ENCODE data around the gene HEATR5B.

The HEATR5B gene

GRCh38 chr2:37083873-37084794 is at the start of gene HEATR5B, which contains the start of gene GPATCH11:
Gene HEATR5B (minus strand): TSS chr2:37084372. CDS start chr2:37083414, 958 bp downstream.
Gene GPATCH11 (plus strand): TSS chr2:37084518. CDS start chr2:37088382, 3,864 bp downstream.
- DNase-seq (ENCODE audit: low spot score): peak; percentile 97

DNA sequence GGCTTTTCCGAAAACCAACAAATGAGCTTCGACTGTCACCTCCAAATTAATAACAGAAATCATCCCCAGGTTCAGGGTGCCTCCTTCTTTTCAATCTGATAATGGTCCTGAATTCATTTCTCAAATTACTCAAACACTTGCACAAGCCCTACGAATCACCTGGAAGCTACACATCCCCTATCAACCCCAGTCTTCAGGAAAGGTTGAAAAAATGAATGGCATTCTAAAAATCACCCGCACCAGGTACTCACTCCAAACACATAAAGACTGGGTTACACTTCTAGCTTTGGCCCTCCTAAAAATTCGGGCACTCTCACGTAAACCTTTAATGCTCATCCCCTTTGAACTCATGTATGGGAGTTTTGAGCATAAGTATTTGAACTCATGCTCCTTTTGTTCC is 48.7 kb upstream of the HEATR5B start:
- DNase-seq (ENCODE audit: low spot score): no peak

DNA sequence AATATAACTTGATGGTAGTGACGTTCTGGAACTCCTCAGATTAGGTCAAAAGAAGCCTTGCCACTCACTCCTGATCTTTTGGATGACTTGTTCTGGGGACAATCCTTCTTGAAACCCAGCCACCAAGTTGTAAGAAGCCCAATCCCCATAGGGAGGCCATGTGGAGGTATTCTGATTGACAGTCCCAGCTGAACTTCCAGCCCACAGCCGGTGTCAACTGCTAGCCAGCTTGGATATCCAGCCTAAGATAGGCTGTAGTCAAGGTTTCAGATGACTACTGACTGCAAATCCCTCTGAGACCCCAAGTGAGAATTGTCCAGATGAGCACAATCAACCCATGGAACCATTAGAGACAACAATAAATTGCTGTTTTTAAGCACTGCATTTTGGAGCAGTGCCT is 41.2 kb upstream of the HEATR5B start:
- no peak for DNase-seq (ENCODE audit: low spot score)

DNA sequence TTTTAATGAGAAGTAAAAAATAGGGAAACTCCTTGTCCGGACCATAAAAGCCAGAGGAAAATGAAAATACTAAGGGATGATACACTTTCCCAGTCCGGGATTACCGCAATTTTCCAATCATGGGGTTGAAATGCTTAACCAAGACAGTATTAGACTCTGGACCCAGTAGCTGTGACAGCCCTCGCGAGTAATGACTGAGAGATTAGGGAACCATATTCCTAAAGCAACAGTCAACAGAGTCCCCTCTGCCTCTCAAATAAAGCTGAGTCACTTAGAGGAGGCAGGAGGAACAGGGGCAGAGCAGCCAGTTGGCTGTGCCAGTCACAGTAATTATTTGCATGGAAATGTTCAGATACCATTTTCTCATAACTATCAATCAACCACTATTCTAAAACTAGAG is 35.0 kb upstream of the HEATR5B start:
- peak; percentile 15 for DNase-seq (ENCODE audit: low spot score)

- DNase-seq (ENCODE audit: low spot score): no peak
Measured at GRCh38 chr2:37117566-37117965, 33.4 kb upstream of the HEATR5B start.

DNA sequence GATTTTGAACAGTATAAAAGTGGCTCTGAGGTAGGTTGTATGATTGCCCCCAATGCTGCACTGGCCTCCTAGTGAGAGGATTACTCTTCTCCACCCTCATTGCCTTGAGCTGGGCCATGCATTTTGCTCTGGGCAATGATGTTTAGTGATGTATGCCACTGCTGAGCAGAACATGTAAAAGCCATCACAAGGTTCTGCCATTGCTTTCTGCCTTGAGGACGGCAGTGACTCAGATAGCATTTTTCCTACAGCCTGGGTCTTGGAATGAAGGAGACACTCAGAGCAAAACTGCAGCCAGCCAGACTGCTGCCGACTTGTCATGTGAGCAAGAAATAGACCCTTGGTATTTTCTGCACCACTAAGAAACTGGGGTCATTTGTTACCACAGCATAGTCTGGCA is 27.8 kb upstream of the HEATR5B start:
- no peak for DNase-seq (ENCODE audit: low spot score)

DNA sequence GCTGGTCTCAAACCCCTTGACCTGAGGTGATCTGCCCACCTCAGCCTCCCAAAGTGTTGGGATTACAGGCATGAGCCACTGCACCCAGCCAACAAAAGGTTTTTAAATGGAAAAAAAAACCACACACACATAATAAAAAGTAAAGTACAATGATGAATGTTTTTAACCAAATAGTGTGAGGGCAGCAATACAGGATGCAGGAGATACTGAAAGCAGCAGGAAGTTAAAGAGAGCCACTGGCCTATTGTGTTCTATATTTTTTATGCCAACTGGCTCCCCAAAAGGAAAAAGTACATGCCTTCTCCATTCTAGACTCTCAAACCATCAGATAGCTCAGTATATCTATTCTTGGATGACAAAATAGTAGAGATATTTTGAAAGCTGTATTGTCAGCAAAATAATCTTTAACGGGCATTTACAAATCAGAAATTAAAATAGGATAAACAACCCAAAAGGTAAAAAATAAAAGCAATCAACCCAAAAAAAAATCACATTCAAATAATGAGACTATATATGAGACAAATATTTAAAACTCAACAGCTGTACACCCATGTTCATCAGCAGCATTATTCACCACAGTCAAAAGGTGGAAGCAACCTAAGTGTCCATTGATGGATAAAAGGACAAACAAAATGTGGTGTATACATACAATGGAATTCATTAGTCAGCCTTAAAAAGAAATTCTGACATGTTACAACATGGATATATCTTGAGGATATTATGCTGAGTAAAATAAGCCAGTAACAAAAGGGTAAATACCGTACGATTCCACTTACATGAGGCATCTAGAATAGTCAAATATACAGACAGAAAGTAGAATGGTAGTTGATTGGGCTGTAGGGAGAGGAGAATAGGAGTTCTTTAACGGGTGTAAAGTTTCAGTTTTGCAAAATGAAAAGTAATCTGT is 26.4 kb upstream of the HEATR5B start:
- no peak for DNase-seq (ENCODE audit: low spot score)

- no peak for DNase-seq (ENCODE audit: low spot score)
Measured at GRCh38 chr2:37109523-37109922, 25.4 kb upstream of the HEATR5B start.

DNA sequence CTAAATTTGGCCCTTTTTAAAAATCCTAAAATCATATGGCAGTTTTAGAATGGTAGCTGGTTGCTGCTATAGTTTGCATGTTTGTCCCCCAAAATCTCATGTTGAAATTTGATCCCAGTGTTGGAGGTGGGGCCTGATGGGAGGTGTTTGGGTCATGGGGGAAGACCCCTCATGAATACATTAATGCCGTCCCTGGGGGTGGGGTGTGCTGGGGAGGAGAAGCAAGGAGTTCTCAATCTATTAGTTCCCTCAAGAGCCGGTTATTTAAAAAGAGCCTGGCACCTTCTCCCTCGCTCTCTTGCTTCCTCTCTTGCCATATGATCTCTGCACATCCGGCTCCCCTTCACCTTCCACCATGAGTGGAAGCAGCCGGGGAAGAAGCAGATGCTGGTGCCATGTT is 21.0 kb upstream of the HEATR5B start:
- DNase-seq (ENCODE audit: low spot score): no peak

GRCh38 chr2:37104178-37104577 is 20.0 kb upstream of the HEATR5B start:
- DNase-seq (ENCODE audit: low spot score): no peak

DNA sequence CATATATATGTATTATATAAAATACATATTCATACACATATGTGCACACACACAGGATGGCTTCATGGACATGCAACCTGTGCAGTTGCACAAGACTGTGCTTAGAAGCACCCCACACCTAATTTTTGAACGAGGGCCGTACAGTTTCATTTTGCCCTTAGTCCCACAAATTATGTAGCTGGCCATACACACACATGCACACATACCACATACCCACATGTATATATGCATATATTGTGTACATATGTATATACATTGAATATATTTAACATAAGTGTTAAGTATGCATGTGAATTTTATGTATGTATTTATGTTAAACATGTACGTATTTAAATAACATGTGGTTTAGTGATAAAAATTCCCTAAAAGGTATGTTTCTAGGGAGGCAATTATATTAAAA is 18.4 kb upstream of the HEATR5B start:
- DNase-seq (ENCODE audit: low spot score): no peak

DNA sequence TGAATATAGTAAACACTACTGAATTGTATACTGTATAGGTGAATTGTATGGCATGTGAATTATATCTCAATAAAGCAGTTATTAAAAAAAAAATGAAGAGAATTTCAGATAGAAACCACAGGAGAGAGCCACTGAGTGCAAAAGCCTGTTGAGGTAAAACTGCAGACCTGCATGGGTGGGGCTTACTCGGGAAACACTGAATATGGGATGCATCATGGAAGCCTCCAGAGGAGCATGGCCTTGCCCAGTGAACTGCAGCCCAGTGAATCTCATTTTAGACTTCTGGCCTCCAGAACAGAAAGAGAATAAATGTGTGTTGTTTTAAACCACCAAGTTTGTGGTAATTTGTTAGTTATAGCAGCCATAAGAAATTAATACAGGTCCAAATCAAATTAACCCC is 15.9 kb upstream of the HEATR5B start:
- no peak for DNase-seq (ENCODE audit: low spot score)

- DNase-seq (ENCODE audit: low spot score): no peak
Measured at GRCh38 chr2:37098416-37099118, 14.4 kb upstream of the HEATR5B start.

DNA sequence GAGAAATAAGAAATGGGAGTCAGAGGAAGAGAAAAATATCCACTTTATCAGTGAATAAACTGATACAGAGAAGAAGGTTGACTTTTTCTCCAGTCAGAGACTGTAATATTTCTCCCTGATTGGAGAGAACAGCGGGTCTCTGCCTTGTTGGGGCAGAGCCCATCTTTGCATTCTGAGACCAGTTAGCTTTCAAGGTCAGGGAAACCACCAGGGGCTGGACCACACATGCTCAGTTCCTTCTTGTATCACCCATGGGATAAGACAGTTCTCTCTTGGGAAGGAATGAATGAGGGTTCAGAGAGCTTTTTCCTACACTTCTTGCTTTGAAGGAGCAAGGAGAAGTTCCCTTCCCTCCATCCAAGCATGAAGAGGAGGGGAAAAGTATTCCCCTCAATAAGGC is 12.4 kb upstream of the HEATR5B start:
- DNase-seq (ENCODE audit: low spot score): no peak

GRCh38 chr2:37091873-37092272 is 7.7 kb upstream of the HEATR5B start:
- no peak for DNase-seq (ENCODE audit: low spot score)

- no peak for DNase-seq (ENCODE audit: low spot score)
Measured at GRCh38 chr2:37090019-37090477, 5.9 kb upstream of the HEATR5B start.

- DNase-seq (ENCODE audit: low spot score): peak; percentile 89
Measured at GRCh38 chr2:37085731-37086147, 1.6 kb upstream of the HEATR5B start.

DNA sequence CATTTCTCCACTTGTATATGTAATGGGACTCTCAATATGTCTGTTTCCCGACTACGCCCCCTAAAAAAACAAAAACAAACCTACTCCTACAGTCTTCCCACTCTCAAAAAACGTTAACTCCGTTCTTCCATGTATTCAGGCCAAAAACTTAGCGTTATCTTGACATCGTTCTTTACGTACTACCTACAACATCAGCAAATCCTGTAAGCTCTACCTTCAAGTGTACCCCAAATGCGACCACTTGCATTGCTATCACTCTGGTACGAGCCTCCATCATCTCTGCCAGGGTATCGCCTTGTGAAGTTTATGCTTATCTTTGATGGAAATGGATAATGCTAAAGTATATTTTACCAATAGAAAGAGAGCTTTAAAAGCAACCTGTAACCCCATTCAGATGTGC is 625 bp upstream of the HEATR5B start:
- no peak for DNase-seq (ENCODE audit: low spot score)

DNA sequence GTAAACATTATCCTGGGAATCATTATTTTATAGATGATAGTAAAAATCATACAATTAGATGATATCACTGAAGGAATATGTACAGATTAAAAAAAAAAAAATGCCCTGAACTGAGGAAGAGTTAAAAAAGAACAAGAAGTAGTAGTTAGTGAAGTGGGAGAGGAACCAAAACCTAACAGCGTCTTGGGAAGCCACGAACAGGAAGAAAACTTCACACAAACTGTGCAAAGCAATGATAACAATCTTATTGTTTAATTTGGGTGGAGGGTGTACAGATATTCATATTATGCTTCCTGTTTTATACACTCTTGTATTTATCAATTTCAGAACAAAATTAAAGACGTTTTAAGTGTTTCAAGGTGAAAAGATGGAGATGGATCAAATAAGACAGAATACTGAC is 3.5 kb downstream of the HEATR5B start:
- DNase-seq (ENCODE audit: low spot score): no peak

GRCh38 chr2:37080266-37080665 is 3.9 kb downstream of the HEATR5B start:
- DNase-seq (ENCODE audit: low spot score): no peak

GRCh38 chr2:37070931-37071330 is 13.2 kb downstream of the HEATR5B start:
- DNase-seq (ENCODE audit: low spot score): no peak

GRCh38 chr2:37068686-37069085 is 15.5 kb downstream of the HEATR5B start:
- DNase-seq (ENCODE audit: low spot score): no peak
